Peyer's patch (tissue), 4 donors: ENCODE measurements around the gene CALB2.
"Not testable (repeated sequence)": the region's sequence is repeated elsewhere in the genome, so short reads cannot be mapped to it uniquely, and the experiment has no call there.

Source experiments
- POLR2A ChIP-seq, 2 donors: fragments of 450-650 bp; IDR thresholded peaks; one replicate each; pipeline ENCODE4 v1.5.1; 2017; ENCODE audit warnings: antibody characterized with exemption in 2 of 2, mild to moderate bottlenecking in 2 of 2, moderate library complexity in 2 of 2
- TF ChIP-seq, protein P1 (sequence below), 6 experiments: fragments of 450-650 bp in 4 of 6; fragments of 200-600 bp in 2 of 6; sonication (generic) in 1 of 6; IDR thresholded peaks; one replicate each; pipeline ENCODE4 v1.5.1; 2017 to 2019; ENCODE audit warnings: antibody characterized with exemption in 6 of 6, mild to moderate bottlenecking in 3 of 6, moderate library complexity in 1 of 6

DNA sequence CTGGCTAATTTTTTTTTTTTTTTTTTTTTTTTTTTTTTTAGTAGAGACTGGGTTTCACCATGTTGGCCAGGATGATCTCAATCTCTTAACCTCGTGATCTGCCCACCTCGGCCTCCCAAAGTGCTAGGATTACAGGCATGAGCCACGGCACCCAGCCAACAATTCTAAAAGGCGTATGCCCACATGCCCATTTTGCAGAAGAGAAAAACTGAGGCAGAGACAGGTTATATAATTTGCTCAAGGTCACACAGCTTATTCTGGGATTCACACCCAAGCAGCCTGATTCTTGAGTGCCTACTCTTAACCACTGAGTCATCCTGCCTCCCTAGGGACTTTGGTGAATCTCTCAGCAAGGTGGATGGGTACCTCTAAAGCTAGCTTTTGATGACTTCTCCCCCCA lies 1.6 kb upstream of the CALB2 start:
- TF ChIP-seq, protein P1, sequence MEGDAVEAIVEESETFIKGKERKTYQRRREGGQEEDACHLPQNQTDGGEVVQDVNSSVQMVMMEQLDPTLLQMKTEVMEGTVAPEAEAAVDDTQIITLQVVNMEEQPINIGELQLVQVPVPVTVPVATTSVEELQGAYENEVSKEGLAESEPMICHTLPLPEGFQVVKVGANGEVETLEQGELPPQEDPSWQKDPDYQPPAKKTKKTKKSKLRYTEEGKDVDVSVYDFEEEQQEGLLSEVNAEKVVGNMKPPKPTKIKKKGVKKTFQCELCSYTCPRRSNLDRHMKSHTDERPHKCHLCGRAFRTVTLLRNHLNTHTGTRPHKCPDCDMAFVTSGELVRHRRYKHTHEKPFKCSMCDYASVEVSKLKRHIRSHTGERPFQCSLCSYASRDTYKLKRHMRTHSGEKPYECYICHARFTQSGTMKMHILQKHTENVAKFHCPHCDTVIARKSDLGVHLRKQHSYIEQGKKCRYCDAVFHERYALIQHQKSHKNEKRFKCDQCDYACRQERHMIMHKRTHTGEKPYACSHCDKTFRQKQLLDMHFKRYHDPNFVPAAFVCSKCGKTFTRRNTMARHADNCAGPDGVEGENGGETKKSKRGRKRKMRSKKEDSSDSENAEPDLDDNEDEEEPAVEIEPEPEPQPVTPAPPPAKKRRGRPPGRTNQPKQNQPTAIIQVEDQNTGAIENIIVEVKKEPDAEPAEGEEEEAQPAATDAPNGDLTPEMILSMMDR (IDR thresholded peaks at IDR 0.05) = not testable (repeated sequence)
- TF ChIP-seq POLR2A (IDR thresholded peaks at IDR 0.05) = not testable (repeated sequence)
